ENCODE data around the gene ZFAND2A. TPM values are rescaled to one million over a fixed set of nuclear protein-coding genes. Genes with fewer than 3 reads are reported as not detected.
"Not testable (repeated sequence)": the region's sequence is repeated elsewhere in the genome, so short reads cannot be mapped to it uniquely, and the experiment has no call there.

Gene ZFAND2A, protein sequence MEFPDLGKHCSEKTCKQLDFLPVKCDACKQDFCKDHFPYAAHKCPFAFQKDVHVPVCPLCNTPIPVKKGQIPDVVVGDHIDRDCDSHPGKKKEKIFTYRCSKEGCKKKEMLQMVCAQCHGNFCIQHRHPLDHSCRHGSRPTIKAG
- total RNA-seq, result 18.1 and 23.5 TPM in 2 replicates

DNA sequence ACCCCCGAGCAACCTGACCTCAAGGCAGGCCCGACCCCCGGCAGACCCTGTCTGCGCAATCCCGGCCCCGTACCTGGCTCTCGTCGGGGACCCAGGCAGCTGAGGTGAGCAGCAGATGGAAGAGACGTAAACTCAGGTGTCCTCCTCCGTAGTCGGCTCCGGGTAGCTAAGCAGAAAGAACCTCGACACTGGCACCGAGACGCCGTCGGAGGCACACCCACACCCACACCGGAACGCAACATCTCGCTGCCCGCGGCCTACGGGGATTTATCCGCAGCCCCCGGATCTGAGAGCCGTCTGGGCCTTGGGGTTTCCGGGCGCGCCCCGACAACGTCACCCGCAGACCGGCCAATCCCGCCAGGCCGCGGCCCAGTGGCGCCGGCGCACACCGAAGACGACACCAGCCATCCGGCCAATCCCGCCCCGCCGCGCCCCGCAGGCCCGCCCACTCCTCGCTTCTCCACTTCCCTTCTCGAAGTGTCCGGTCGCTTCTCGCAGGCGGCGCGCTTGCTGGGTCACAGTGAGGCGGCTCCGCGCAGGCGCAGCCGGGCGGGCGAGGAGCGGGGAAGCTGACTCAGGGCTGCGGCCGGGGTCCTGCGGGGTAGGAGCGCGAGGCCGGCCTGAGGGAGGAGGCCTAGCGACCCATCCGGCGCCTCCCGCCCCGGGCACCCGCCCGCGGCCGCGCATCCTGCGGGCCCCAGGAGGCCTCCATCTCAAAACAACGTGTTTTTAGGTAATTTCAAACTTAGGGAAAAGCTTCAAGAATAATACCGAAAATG is at the start of gene ZFAND2A:
Gene ZFAND2A (minus strand): TSS at position 306 of the 779 bp plus-strand sequence. CDS start 1,984 bp downstream, outside the sequence.
- DNase-seq (ENCODE audit: extremely low read depth, low read depth, low spot score), result peak; percentile 58

DNA sequence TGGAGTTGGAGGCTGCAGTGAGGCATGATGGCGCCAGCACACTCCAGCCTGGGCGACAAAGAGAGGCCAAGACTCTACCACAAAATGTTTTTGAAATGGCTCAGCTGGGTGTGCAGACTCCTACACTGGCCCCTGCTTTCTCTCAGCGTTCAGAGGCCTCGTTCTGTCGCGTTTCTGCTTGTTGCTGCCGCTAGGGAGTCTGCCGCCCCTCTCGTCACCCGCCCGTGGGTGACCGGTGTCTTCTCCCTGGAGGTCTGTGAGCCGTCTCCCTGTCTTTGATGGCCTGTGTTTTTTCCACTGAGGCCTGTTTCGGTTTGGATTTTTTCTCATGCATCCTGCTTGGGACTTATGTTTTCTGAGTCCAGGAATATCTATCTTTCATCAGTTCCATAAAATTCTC is 49.1 kb upstream of the ZFAND2A start:
- DNase-seq (ENCODE audit: extremely low read depth, low read depth, low spot score), result no peak

DNA sequence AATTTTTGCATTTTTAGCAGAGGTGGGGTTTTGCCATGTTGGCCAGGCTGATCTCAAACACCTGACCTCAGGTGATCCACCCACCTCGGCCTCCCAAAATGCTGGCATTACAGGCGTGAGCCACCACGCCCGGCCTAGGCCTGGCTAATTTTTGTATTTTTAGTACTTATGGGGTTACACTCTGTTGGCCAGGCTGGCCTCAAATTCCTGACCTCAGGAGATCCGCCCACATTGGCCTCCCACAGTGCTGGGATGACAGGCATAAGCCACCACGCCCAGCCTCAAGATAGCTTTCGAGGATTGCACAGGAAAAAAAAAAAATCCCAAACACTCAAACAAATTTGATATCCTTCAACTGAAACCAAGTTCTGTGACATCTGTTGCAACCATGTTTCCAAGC is 45.7 kb upstream of the ZFAND2A start:
- DNase-seq (ENCODE audit: extremely low read depth, low read depth, low spot score), result not testable (repeated sequence)

DNA sequence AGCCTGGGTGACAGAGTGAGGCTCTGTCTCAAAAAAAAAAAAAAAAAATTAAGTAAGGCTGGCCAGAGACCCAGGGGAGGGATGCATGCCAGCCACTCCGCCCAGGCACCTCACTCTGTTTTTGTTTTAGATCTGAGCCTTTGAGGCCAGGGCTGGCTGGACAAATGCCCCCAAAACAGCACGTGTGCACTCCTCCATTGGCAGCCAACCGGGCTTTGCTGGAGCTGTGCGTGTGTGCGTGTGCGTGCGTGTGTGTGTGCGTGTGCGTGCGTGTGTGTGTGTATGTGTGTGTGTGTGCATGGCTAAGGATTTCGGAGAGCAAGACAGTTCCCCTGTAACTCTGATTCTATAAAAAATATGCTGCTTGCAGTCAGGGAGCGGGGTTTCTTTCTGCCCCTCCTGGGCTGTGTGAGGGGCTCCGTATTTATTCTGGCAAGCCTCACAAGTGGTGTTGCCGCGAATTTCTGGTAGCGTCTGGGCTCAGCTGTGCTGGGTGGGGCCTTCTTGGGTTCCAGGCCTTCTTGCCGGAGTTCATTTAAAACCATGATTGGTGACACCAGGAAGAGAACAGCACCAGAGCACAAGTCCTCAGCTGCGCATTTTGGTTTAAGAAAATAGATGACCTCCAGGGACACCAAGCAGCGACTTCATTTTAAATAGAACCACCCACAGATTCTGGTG is 44.6 kb upstream of the ZFAND2A start:
- DNase-seq (ENCODE audit: extremely low read depth, low read depth, low spot score), result no peak

DNA sequence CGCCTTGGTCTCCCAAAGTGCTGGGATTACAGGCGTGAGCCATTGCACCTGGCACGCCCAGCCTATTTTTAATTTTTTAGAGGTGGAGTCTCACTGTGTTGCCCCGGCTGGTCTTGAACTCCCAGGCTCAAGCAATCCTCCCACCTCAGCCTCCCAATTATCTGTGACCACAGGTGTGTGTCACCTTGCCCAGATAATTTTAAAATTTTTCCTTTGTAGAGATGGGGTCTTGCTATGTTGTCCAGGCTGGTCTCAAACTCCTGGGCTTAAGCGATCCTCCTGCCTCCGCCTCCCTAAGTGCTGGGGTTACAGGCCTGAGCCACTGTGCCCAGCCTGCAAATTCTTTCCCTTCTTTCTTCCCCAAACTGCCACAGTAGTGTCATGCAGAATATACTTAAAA is 42.9 kb upstream of the ZFAND2A start:
- DNase-seq (ENCODE audit: extremely low read depth, low read depth, low spot score), result not testable (repeated sequence)

DNA sequence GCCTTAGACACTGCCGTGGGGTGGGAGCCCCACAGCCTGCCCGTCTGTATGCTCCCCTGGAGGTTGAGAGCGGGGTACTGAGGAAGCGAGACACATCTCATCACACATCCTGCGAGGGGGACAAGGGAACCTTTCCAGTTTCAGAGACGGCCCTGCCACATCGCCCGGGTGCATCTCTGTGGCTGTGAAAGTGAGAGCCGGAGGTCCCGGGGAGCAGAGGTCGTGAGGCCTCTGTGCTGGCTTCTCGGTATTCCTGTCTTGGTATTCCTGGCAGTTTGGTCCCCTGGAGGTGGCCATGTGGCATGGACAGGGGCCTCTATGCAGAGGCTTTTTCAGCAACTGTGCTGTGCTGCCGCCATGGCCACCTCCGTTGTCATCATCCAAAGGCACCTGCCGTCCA is 41.9 kb upstream of the ZFAND2A start:
- no peak for DNase-seq (ENCODE audit: extremely low read depth, low read depth, low spot score)

DNA sequence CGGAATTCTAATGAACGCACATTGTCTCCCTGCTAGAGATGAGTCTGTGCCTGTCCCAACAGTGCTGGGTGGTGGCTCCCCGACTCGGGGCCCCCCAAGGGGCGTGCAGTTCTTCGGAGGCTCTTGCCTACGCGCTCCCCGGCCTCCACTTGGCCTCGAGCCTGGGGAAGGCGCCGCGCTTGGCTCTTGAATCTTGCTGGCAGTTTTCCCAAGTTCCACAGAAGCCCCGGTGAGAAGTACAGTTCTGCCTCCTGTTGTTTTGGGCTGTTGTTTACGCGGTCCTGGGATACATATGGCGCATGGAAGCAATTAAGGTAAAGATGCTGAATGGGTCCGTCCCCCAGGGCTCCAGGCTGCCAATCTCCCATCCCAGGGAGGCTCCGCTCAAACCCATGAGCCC is 40.0 kb upstream of the ZFAND2A start:
- DNase-seq (ENCODE audit: extremely low read depth, low read depth, low spot score), result no peak

DNA sequence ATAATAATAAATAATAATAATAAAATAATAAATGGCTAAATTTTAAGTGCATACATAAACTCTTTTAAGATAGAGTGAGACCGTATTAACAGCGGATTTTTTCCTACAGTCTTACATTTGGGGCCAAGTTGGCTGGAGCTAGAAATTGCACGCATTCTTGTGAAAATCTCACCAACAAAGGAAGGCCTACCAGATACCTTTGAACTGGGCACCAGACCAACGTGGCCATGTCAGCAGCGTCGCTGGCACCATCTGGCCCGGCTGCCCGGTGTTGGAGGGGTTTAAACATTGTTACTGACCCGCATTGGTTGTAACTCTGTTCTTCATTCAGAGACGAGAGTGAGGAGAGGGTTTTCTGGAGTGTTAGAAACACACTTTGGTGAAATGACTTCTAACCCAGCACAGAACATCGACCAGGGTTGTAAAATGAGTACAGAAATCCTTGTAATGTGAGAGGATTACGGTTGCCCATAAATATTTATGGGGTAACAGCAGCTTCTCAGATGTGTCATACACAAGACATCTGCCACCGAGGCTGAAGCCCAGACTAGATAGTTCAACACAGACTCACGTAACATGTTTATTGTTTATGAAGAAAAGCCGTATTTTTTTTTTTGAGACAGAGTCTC is 38.1 kb upstream of the ZFAND2A start:
- no peak for DNase-seq (ENCODE audit: extremely low read depth, low read depth, low spot score)

DNA sequence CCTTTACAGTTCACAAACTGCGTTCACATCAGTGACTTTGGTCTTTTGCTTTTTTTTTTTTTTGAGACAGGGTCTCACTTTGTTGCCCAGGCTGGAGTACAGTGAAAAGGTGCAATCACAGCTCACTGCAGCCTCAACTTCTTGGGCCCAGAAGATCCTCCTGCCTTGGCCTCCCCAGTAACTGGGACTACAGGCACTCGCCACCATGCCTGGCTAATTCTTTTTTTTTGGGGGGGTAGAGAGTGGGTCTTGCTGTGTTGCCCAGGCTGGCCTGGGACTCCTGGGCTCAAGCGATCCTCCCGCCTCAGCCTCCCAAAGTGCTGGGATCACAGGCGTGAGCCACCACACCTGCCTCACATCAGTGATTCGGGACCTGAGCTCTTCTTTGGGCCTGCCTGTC is 37.0 kb upstream of the ZFAND2A start:
- no peak for DNase-seq (ENCODE audit: extremely low read depth, low read depth, low spot score)

DNA sequence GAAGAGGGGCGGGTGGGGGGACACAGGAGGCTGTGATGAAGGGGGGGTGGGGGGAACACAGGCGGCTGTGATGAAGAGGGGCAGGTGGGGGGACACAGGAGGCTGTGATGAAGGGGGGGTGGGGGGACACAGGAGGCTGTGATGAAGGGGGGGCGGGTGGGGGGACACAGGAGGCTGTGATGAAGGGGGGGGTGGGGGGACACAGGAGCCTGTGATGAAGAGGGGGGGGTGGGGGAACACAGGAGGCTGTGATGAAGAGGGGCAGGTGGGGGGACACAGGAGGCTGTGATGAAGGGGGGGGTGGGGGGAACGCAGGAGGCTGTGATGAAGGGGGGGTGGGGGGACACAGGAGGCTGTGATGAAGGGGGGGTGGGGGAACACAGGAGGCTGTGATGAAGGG is 36.4 kb upstream of the ZFAND2A start:
- not testable (repeated sequence) for DNase-seq (ENCODE audit: extremely low read depth, low read depth, low spot score)

DNA sequence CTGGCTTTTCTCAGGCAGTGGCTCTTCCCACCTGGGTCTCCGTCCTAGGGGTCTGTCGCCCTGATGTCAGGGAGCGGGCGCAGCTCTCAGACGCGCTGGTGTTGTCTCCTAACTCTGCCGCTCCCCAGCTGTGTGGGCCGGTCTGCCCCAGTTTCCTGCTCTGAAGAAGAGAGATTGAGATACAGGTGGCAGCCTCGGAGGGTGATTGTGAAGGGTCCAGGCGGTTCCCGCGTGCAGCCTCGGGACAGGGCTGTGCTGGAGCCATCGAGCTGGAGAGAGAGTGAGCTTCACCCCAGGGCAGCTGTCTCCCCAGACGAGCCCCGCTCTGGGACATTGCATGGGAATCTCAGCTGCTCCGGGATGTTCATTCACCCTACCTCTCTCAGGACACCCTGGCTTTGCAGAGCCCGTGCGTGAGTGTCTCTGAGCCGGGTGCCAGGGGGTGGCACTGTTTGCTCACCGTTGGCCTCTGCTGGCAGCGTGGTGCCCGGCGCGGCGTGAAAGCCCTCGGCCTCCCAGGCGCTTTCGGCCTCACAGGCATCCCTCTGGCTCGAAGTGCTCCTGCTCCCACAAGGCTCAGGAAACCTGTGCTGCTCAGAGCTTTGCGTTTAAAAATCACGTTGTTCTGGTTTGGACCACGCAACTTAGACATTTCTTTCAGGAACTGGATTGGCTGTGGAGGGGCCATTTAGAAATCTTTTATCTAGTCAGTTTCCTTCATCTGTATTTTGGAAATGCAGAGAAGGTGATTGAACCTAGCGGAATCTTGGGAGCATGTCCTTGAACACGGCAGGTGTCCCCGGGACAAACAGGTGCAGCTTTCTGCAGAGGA is 33.8 kb upstream of the ZFAND2A start:
- DNase-seq (ENCODE audit: extremely low read depth, low read depth, low spot score), result no peak

DNA sequence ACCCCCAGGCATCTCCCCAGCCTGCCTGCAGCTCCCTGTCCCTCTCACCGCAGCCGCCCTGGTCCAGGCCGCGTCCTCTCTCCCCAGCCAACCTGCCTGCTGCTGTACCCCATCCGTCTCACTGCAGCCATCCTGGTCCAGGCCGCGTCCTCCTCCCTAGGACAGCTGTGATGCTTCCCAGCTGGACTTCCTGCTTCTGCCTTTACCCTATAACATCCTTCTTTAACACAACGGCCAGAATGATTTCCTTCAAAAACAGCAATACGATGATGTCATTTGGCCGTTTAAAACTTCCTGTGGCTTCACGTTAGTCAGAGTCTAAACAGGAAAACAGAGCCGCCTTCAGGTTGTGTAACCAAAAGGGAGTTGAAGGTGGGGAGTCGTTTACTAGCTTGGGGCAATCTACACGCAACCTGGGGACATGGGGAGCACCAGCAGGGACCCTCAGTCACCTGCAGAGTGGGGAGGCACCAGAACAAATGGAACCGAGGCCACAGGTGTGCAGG is 32.2 kb upstream of the ZFAND2A start:
- DNase-seq (ENCODE audit: extremely low read depth, low read depth, low spot score), result peak; percentile 85

DNA sequence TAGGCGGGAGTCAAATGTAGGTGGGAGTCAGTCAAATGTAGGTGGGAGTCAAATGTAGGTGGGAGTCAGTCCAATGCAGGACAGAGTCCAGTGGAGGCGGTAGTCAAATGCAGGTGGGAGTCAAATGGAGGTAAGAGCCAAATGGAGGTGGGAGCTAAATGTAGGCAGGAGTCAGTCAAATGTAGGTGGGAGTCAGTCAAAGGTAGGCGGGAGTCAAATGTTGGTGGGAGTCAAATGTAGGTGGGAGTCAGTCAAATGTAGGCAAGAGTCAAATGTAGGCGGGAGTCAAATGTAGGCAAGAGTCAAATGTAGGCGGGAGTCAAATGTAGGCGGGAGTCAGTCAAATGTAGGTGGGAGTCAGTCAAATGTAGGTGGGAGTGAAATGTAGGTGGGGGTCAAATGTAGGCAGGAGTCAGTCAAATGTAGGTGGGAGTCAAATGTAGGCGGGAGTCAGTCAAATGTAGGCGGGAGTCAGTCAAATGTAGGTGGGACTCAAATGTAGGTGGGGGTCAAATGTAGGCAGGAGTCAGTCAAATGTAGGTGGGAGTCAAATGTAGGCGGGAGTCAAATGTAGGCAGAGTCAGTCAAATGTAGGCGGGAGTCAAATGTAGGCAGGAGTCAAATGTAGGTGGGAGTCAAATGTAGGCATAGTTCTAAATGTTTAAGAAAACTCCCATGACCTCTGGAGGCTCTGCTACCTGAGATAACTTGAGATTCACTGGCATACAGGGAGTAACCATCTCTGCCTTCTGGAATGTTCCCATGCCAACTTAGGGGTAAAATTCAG is 30.2 kb upstream of the ZFAND2A start:
- DNase-seq (ENCODE audit: extremely low read depth, low read depth, low spot score), result no peak

DNA sequence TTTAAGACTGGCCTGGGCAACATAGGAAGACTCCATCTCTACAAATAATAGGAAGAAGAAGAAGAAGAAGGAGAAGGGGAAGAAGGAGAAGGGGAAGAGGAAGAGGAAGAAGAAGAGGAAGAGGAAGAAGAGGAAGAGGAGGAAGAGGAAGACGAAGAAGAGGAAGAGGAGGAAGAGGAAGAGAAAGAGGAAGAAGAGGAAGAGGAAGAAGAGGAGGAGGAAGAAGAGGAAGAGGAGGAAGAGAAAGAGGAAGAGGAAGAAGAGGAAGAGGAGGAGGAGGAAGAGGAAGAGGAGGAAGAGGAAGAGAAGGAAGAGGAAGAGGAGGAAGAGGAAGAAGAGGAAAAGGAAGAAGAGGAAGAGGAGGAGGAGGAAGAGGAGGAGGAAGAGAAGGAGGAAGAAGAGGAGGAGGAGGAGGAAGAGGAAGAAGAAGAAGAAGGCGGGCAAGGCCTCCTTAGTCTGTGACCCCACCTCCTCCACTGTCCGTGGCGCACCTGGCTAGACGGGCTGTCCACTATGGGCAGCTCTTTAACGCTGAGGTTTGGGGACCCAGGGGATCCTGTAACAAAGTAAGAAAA is 28.8 kb upstream of the ZFAND2A start:
- no peak for DNase-seq (ENCODE audit: extremely low read depth, low read depth, low spot score)

DNA sequence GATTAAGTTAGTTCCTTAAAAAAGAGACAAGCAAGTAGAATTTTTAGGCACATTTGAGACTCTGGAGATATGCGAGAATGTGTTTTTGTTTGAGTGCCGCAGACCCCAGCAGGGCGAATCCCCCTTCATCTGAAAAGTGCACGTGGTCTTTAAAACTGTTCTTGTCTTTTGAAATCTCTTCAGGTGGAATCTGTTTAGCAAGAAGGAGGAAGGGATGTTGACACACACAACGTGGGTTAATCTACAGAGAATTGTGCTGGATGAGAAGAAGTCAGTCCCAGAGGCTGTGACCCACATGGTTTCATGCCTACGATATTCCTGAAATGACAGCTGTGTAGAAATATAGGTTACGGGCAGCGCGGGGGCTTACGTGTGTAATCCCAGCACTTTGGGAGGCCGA is 27.1 kb upstream of the ZFAND2A start:
- DNase-seq (ENCODE audit: extremely low read depth, low read depth, low spot score), result no peak

DNA sequence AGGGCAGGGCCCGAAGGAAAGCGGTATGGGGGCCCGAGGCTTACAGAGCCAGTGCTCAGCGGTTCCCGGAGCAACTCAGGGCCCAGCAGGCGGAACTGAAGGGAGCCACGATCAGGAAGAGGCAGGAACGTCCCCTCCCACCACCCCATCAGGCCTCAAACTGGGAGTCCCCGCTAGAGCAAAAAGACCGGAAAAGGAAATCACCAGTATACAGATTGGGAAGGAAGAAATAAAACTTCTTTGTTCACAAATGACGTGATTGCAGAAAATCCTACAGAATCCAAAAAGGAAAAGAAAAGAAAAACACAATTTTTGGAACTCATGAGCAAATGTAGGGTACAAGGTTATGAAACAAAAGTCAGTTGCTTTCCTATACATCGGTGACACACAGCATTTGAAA is 21.6 kb upstream of the ZFAND2A start:
- no peak for DNase-seq (ENCODE audit: extremely low read depth, low read depth, low spot score)

DNA sequence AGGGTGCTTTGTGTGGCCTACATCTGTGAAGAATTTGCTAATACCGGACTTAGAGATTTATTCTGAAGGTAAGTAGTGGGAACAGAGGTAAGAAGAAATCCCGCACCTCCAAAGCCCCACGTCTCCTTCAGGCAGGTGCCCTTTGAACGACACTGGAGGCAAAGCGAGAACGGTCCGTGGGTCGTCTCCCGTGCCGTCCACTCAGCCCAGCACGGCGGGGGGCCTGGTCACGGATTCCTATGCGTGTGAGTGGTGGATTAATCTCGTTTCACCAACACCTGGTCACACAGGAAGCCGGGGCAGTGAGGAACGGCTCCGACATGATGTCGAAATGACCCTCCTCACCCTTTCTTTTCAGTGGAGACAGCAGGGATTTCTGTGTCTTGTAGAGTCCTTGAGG is 21.0 kb upstream of the ZFAND2A start:
- DNase-seq (ENCODE audit: extremely low read depth, low read depth, low spot score), result no peak

DNA sequence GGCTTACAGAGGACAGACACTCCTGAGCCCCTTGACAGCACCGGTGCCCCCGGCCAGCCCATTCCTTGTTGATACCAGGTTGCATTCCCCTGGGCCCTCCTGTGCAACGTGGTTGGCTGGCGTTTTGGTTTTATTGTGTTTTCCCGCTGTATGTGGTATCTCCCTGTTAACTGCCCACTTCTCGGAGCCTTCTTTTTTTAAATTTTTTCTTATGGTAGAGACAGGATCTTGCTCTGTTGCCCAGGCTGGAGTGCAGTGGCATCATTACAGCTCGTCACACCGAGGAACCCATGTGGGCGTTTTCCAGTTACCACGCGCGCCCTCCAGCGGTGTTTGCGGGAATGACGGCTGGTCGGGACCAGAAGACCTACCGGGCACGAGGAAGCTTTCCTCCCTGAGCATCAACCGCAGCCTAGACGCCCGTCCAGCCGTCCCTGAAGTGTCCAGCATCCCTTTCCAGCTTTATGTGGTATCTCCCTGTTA is 16.9 kb upstream of the ZFAND2A start:
- no peak for DNase-seq (ENCODE audit: extremely low read depth, low read depth, low spot score)

All from glomerular endothelial cell (primary cell).